ENCODE measurements around the gene ZSWIM8.

DNA sequence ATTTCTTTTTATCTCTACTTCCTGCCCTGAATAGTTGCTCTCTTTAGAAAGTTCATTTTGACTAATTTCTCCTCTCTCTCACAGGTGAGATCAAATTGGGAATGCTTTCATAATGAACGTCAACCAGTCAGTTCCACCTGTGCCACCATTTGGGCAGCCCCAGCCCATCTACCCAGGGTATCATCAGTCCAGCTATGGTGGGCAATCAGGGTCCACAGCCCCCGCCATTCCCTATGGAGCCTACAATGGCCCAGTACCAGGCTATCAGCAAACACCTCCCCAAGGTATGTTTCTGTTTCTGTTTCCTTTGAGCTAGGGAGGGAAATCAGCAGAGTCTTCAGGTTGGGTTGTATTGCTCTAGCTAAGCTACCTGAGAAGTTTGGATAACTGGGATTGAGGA is 38.7 kb upstream of the ZSWIM8 start:
- TF ChIP-seq POLR2AphosphoS5 (IDR thresholded peaks at IDR 0.05; ENCODE audit: low read depth, low read length), result no peak
- no peak for TF ChIP-seq POLR2A (IDR thresholded peaks at IDR 0.05; ENCODE audit: low read depth, low read length)

Data from GM12892 (cell line).